Loucy (cell line): Measurements from ENCODE around the gene PGLYRP1.

Experiments used
- H2AFZ ChIP-seq: fragments of 200-600 bp; sonication (generic); 2 replicates; pipeline ENCODE4 v1.6.0; 2016; ENCODE audit warnings: antibody characterized with exemption, mild to moderate bottlenecking, low read length, moderate library complexity
- H3F3A ChIP-seq: fragments of 200-600 bp; 2 replicates; pipeline ENCODE4 v1.6.0; 2016; ENCODE audit warnings: antibody characterized with exemption, low read depth, mild to moderate bottlenecking
- H3K27me3 ChIP-seq: fragments of 200-600 bp; sonication (generic); 2 replicates; pipeline ENCODE4 v1.6.1; 2014; ENCODE audit warnings: low read length, mild to moderate bottlenecking; ENCODE audit not compliant: insufficient read depth, poor library complexity, severe bottlenecking
- H3K36me3 ChIP-seq: fragments of 200-600 bp; sonication (generic); 2 replicates; pipeline ENCODE4 v1.6.1; 2016; ENCODE audit warnings: low read length; ENCODE audit not compliant: insufficient read depth
- H3K4me1 ChIP-seq: fragments of 200-600 bp; sonication (generic); 2 replicates; pipeline ENCODE4 v1.5.1; 2014; ENCODE audit warnings: low read length, mild to moderate bottlenecking; ENCODE audit not compliant: insufficient read depth, poor library complexity, severe bottlenecking
- H3K4me2 ChIP-seq: fragments of 200-600 bp; sonication (generic); 2 replicates; pipeline ENCODE4 v1.6.0; 2014; ENCODE audit warnings: antibody characterized with exemption, low read length, low read depth, mild to moderate bottlenecking; ENCODE audit not compliant: poor library complexity, severe bottlenecking
- H3K4me3 ChIP-seq: fragments of 200-600 bp; sonication (generic); 2 replicates; pipeline ENCODE4 v1.5.1; 2014; ENCODE audit warnings: low read length, mild to moderate bottlenecking, mixed read lengths; ENCODE audit not compliant: poor library complexity, severe bottlenecking
- H3K79me2 ChIP-seq: fragments of 200-600 bp; sonication (generic); 2 replicates; pipeline ENCODE4 v1.6.1; 2014; ENCODE audit warnings: low read length; ENCODE audit not compliant: insufficient read depth
- H3K9ac ChIP-seq: fragments of 200-600 bp; sonication (generic); 2 replicates; pipeline ENCODE4 v1.6.0; 2014; ENCODE audit warnings: mild to moderate bottlenecking, low read depth, low read length, moderate library complexity; ENCODE audit not compliant: poor library complexity, severe bottlenecking
- H3K9me2 ChIP-seq: fragments of 200-600 bp; sonication (generic); replicated peaks from 2 replicates; pipeline ENCODE4 v1.6.1; 2016; ENCODE audit warnings: low read depth, low read length, mixed read lengths
- H3K9me3 ChIP-seq: fragments of 200-600 bp; sonication (generic); 2 replicates; pipeline ENCODE4 v1.6.1; 2014; ENCODE audit warnings: mild to moderate bottlenecking, antibody characterized with exemption, low read length, low read depth; ENCODE audit not compliant: insufficient read depth
- H4K20me1 ChIP-seq: fragments of 200-600 bp; sonication (generic); 2 replicates; pipeline ENCODE4 v1.6.0; 2014; ENCODE audit warnings: antibody characterized with exemption, low read length, mild to moderate bottlenecking; ENCODE audit not compliant: insufficient read depth, poor library complexity, severe bottlenecking
- CTCF ChIP-seq: fragments of 200-600 bp; sonication (generic); conservative IDR thresholded peaks from 2 replicates; pipeline ENCODE4 v1.5.1; 2014; ENCODE audit warnings: mild to moderate bottlenecking, antibody characterized with exemption, low read length
- EZH2phosphoT487 ChIP-seq: fragments of 200-600 bp; IDR thresholded peaks from 2 replicates; pipeline ENCODE4 v1.6.1; 2018; ENCODE audit warnings: antibody characterized with exemption, mild to moderate bottlenecking, moderate library complexity, borderline replicate concordance

PGLYRP1 gene

DNA sequence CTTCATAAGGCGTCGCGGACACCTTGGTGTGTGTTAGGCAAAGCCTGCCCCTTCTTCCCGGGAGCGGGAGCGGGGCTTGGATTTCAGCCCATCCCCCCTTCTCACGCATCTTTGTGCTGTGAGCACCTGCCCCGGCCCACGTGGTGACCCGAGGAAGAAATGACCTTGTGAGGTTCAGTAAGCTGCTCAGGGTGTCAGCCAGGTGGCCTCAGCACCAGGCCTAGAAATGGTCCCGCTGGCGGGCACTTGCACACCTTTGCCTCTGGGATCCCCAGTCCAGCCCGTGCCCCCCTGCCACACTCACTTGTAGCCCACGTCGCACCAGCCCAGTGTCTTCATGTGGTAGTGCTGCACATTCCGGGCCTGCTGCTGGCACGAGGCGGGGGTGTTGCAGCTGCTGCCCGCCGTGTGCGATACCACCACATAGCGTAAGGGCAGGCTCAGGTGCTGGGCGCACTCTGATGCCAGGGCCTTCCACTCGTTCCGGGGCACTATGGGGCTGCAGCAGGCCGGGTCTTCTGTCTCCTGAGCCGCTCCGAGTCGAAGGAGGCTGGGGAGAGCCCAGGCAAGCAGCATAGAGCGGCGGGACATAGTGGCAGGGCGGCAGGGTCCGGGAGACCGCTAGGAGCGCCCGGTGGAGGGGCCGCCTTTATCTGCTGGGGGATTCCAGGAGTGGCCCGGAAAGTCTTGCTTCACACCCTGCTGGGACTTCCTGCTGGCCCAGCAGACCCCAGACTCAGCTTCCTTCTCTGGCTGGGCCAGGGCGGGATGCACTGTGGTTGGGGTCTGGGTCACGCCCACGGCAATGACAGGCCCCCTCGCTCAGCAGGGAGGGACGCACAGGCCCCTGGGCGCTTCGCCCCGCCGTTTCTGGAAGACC lies at the start of gene PGLYRP1:
TSS of gene PGLYRP1 (minus strand) at position 623 of the 880 bp plus-strand sequence. CDS start at position 591, 32 bp downstream.
- Histone ChIP-seq H3K79me2 (no peaks in the 10 kb centered on the region), H2AFZ (no peak within 1 kb of the TSS), H3K4me2 (no peak within 1 kb of the TSS), H4K20me1 (no peaks in the 10 kb centered on the region), H3K36me3 (no peaks in the 10 kb centered on the region; the same call in 1 of the 2 replicates), H3K9ac (no peak within 1 kb of the TSS), H3K9me3 (no peaks in the 10 kb centered on the region), H3K9me2 (no peaks in the 10 kb centered on the region), H3K4me3 (no peak within 1 kb of the TSS), H3F3A (0 out of 2 replicates have a peak, but pooled peaks cover 6% of the 10 kb centered on the region), H3K4me1 (peaks cover 9% of the 10 kb centered on the region), H3K27me3 (no peaks in the 10 kb centered on the region)
- no peak for TF ChIP-seq EZH2phosphoT487
- TF ChIP-seq CTCF: no peak

GRCh38 chr19:46069806-46070341 lies 47.0 kb upstream of the PGLYRP1 start:
- H2AFZ ChIP-seq: no peak overlapping the region
- H3K4me2 ChIP-seq: no peak overlapping the region
- no peak overlapping the region for H3K4me3 ChIP-seq
- TF ChIP-seq EZH2phosphoT487: no peak
- no peaks in the 10 kb centered on the region for H3K9me3 ChIP-seq
- no peaks in the 10 kb centered on the region for H3K36me3 ChIP-seq
- H3K27me3 ChIP-seq: peaks cover 25% of the 10 kb centered on the region
- H3F3A ChIP-seq: no peaks in the 10 kb centered on the region
- H3K79me2 ChIP-seq: no peaks in the 10 kb centered on the region
- no peaks in the 10 kb centered on the region for H4K20me1 ChIP-seq
- no peaks in the 10 kb centered on the region for H3K9me2 ChIP-seq
- H3K4me1 ChIP-seq: no peaks in the 10 kb centered on the region
- H3K9ac ChIP-seq: no peak overlapping the region

- TF ChIP-seq EZH2phosphoT487: no peak
- TF ChIP-seq CTCF: no peak
- Histone ChIP-seq H2AFZ (no peak overlapping the region), H3F3A (no peaks in the 10 kb centered on the region), H3K9me3 (no peaks in the 10 kb centered on the region), H3K79me2 (no peaks in the 10 kb centered on the region), H4K20me1 (no peaks in the 10 kb centered on the region), H3K4me3 (no peak overlapping the region), H3K27me3 (peaks cover 25% of the 10 kb centered on the region), H3K4me1 (no peaks in the 10 kb centered on the region), H3K4me2 (no peak overlapping the region), H3K9me2 (no peaks in the 10 kb centered on the region), H3K36me3 (no peaks in the 10 kb centered on the region), H3K9ac (no peak overlapping the region)
Measured at GRCh38 chr19:46068345-46069258, 45.7 kb upstream of the PGLYRP1 start.
